LNCAP (cell line): ENCODE data around the gene FOXC1.

Experiments
- TF ChIP-seq, protein P1 (sequence below): fragments of 450-650 bp; IDR thresholded peaks from 2 replicates; pipeline ENCODE4 v1.5.1; 2017; ENCODE audit warnings: mild to moderate bottlenecking

Gene FOXC1

DNA sequence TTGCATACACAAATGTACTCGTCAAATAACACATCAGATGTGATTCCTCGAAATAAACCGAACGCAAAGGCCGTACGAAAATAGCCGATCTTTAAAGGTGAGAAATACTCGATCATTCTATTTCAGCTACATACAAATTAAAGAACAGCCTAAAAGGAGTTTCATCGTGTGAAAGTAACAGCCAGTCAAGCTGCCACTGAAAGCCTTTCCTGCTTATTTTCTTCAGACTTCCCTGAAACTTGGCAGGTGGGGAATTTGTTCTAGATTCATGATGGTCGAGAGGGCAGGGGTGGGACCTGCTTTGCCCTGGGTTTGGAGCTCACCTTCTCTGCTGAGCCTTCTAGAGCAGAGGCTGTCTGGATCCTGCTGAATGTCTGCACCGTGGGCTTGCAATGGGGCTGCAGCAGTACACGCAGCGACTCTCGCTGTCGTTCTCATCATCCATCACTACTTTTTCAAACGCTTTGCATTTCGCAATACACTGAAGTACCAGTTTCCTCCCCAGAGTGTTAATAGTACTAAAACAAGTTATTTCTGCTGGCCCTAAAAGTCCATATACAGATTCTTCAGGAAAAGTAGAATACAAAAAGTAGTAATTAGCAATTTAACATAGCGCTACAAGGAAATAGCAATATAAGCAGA is 16.2 kb downstream of the FOXC1 start:
- TF ChIP-seq, protein P1, sequence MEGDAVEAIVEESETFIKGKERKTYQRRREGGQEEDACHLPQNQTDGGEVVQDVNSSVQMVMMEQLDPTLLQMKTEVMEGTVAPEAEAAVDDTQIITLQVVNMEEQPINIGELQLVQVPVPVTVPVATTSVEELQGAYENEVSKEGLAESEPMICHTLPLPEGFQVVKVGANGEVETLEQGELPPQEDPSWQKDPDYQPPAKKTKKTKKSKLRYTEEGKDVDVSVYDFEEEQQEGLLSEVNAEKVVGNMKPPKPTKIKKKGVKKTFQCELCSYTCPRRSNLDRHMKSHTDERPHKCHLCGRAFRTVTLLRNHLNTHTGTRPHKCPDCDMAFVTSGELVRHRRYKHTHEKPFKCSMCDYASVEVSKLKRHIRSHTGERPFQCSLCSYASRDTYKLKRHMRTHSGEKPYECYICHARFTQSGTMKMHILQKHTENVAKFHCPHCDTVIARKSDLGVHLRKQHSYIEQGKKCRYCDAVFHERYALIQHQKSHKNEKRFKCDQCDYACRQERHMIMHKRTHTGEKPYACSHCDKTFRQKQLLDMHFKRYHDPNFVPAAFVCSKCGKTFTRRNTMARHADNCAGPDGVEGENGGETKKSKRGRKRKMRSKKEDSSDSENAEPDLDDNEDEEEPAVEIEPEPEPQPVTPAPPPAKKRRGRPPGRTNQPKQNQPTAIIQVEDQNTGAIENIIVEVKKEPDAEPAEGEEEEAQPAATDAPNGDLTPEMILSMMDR = no peak

DNA sequence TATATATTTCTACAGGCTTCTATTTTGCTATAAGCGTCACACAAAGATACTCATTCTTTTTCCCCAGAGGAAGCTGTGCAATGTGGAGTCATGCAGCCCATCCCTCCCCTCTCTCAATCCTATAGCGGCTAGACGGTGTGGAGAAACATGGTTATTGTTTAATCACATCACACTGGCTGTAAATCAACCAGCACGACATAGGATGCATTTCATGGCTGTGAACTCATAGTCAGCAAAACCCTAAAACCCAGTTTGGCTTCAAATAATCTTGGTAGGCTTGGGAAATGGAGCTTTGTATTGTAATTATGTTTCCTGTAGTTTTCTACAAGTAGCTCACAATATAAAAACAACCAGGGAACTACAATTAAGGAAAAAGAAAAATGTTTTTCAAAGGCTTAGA is 16.8 kb downstream of the FOXC1 start:
- TF ChIP-seq, protein P1 = no peak

DNA sequence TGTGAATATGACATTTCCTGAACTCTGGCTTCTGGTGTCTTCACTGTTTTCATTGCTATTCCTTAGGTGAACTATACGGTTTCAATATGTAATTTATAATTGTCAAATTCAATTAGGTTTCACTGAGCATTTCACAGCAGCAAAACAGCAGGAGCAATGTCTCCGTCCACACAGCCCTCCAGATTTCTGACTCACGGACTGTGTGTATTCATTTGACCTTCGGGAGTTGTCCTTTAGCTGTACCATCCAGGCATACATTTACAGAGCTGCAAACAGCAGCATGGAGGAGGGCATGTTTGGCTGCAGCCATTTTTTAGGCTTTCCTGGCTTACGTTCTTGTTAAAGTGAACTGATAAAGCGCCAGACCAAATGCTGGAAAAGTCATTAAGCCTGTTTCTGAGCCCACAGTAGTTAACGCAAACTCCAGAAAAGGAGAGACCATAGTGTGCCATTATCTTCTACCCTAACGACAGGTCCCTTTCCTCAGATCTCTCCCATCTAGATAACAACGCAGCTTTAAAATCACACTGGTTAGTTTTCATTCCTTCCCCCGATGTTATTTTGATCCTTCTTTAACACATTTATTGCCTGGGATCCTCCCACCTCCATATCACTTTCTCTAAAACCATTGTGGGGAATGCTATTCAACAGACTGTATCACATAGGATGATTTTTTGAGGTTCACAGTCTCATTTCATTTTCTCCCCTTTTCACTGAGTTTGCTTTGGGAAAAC is 18.3 kb downstream of the FOXC1 start:
- TF ChIP-seq, protein P1 = no peak

DNA sequence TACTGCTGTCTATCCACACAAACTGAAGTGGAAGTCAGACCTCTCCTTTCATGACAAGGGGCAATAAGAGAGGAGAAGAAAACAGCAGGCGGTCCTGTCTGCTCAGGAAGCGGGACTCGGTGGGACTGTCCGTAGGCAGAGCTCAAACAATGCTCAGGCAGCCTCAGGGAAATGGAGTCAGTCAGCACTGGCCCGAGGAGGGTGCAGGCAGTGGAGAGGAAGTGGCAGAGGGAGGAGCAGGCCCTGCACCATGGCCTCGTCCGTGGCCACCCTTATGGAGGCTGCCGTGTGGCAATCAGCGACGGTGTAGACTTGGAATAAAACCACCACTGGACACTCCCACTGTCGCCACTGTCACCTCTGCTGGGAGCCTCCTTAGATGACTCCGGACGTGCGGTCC is 19.6 kb downstream of the FOXC1 start:
- TF ChIP-seq, protein P1 = no peak

- TF ChIP-seq, protein P1 = no peak
These were observed 20.6 kb downstream of the FOXC1 start for GRCh38 chr6:1630212-1630770.

DNA sequence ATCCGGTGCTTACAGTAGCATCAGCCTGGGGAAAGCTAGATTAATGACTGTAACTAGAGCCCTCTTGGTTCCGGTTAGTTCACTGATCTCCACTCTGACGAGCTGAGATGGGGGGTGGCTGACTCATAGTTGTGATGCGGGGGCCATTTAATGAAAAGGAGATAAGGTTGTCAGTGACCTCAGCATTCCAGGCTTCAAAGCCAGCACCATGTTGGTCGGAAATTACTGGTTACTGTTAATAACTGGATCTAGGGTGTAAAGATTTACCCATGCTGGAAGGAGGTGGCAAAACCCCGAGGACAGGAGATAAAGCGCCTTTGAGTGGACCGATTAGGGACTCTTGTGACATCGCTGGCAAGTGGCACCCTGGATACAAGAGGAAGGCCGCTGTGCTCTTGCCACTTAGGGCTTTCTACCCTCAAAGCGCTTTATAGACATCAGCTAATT is 21.1 kb downstream of the FOXC1 start:
- TF ChIP-seq, protein P1 = no peak

GRCh38 chr6:1631251-1631650 is 21.5 kb downstream of the FOXC1 start:
- TF ChIP-seq, protein P1 = no peak
